HCT116 (cell line): ENCODE data around the gene NOL9. TPM values are rescaled to one million over a fixed set of nuclear protein-coding genes. Genes with fewer than 3 reads are reported as not detected.

Source experiments
- ATAC-seq: fragments of 200-7000 bp; cut with Tn5 transposase; 2 replicates; pipeline ENCODE4 v1.9.1; 2020; ENCODE audit warnings: mild to moderate bottlenecking, moderate library complexity
- BruUV-seq: library from RNA; stranded (reverse); fragments of 400-500 nt; replicated peaks from 2 replicates; lab custom pipeline; 2021; lab: Mats Ljungman, UMichigan
- CTCF ChIA-PET: fragments of 300-600 bp; sonication (Branson Sonifier 250); formaldehyde crosslinking; loops from one replicate; lab custom pipeline; 2021; ENCODE audit warnings: antibody characterized with exemption; lab: Charles Lee
- POLR2A ChIA-PET: fragments of 300-600, 350-600 bp; sonication (Branson Sonifier 250); formaldehyde crosslinking; loops from one replicate; lab custom pipeline; 2021; ENCODE audit warnings: antibody characterized with exemption; lab: Charles Lee
- RAD21 ChIA-PET, 2 experiments: fragments of 300-600 bp; sonication (Branson Sonifier 250); formaldehyde crosslinking; loops; one replicate each; lab custom pipeline; 2023; ENCODE audit warnings: low total read pairs in 2 of 2; ENCODE audit not compliant: uncharacterized antibody in 2 of 2, unreplicated experiment in 2 of 2, low non-redundant PET in 1 of 2; lab: Charles Lee
- DNase-seq: peaks from one replicate; pipeline ENCODE4 v3.0.0-alpha.2; 2010; ENCODE audit warnings: low read depth, low spot score
- H2AFZ ChIP-seq: fragments of 200-600 bp; shearing (Covaris generic), sonication (generic); 2 replicates; pipeline ENCODE4 v1.6.1; 2017; ENCODE audit warnings: low read depth, mixed run types, mixed read lengths, antibody characterized with exemption, low read length; ENCODE audit not compliant: poor library complexity, severe bottlenecking
- H3K27ac ChIP-seq: 2 replicates; pipeline ENCODE4 v1.5.1; 2012; ENCODE audit warnings: low read depth, low read length
- H3K27me3 ChIP-seq: fragments of 200-600 bp; sonication (generic); 2 replicates; pipeline ENCODE4 v1.6.1; 2016; ENCODE audit warnings: mixed run types, low read length, mixed read lengths; ENCODE audit not compliant: insufficient read depth
- H3K36me3 ChIP-seq, 2 experiments: fragments of 200-500 bp in 1 of 2; fragments of 200-600 bp in 1 of 2; sonication (Bioruptor generic) in 1 of 2; sonication (generic) in 1 of 2; 2 replicates each; pipeline versions ENCODE4 v1.5.1 to v1.6.1; 2014 to 2016; ENCODE audit warnings: low read length in 2 of 2, inconsistent platforms in 1 of 2, mixed read lengths in 1 of 2, mixed run types in 1 of 2; ENCODE audit not compliant: insufficient read depth in 2 of 2, control insufficient read depth in 1 of 2
- H3K4me1 ChIP-seq, 2 experiments: fragments of 200-600 bp in 1 of 2; sonication (generic) in 1 of 2; 2 replicates each; pipeline versions ENCODE4 v1.5.1 to v1.6.1; 2012 to 2017; ENCODE audit warnings: low read length in 2 of 2, inconsistent platforms in 1 of 2, mild to moderate bottlenecking in 1 of 2, mixed read lengths in 1 of 2, mixed run types in 1 of 2, moderate library complexity in 1 of 2; ENCODE audit not compliant: insufficient read depth in 2 of 2, control insufficient read depth in 1 of 2
- H3K4me2 ChIP-seq: fragments of 200-600 bp; sonication (generic); 2 replicates; pipeline ENCODE4 v1.6.1; 2017; ENCODE audit warnings: mixed run types, low read length, mixed read lengths
- H3K4me3 ChIP-seq, 2 experiments: fragments of 200-600 bp in 1 of 2; sonication (generic) in 1 of 2; replicated peaks in 1 of 2; 2 replicates each; pipeline ENCODE4 v1.5.1; 2011 to 2016; ENCODE audit warnings: low read length in 2 of 2, control low read depth in 1 of 2, low read depth in 1 of 2, mild to moderate bottlenecking in 1 of 2, mixed read lengths in 1 of 2, mixed run types in 1 of 2
- H3K79me2 ChIP-seq: fragments of 200-600 bp; sonication (generic); 2 replicates; pipeline ENCODE4 v1.6.1; 2017; ENCODE audit warnings: mild to moderate bottlenecking, mixed run types, low read length, moderate library complexity, mixed read lengths; ENCODE audit not compliant: insufficient read depth
- H3K9ac ChIP-seq: fragments of 200-600 bp; sonication (generic); 2 replicates; pipeline ENCODE4 v1.6.1; 2016; ENCODE audit warnings: low read length, mixed read lengths
- H3K9me2 ChIP-seq: fragments of 200-600 bp; sonication (generic), shearing (Covaris generic); 2 replicates; pipeline ENCODE4 v1.6.1; 2017; ENCODE audit warnings: mixed run types, mild to moderate bottlenecking, moderate library complexity; ENCODE audit not compliant: insufficient read depth
- H3K9me3 ChIP-seq, 2 experiments: fragments of 200-500 bp in 1 of 2; fragments of 200-600 bp in 1 of 2; sonication (Bioruptor generic) in 1 of 2; sonication (generic) in 1 of 2; 2 replicates each; pipeline ENCODE4 v1.6.1; 2014 to 2017; ENCODE audit warnings: low read length in 2 of 2, mixed read lengths in 2 of 2, inconsistent platforms in 1 of 2, low read depth in 1 of 2, mild to moderate bottlenecking in 1 of 2, mixed run types in 1 of 2, moderate library complexity in 1 of 2; ENCODE audit not compliant: control insufficient read depth in 1 of 2, insufficient read depth in 1 of 2
- H4K20me1 ChIP-seq: fragments of 200-600 bp; sonication (generic), shearing (Covaris generic); 2 replicates; pipeline ENCODE4 v1.6.1; 2017; ENCODE audit warnings: mixed run types, mild to moderate bottlenecking, moderate library complexity; ENCODE audit not compliant: insufficient read depth
- REST ChIP-seq: IDR thresholded peaks from 2 replicates; pipeline ENCODE4 v1.6.1; 2012; ENCODE audit warnings: low read depth
- YY1 ChIP-seq: IDR thresholded peaks from 2 replicates; pipeline ENCODE4 v1.6.1; 2011; ENCODE audit warnings: low read length, low read depth, moderate library complexity, mild to moderate bottlenecking; ENCODE audit not compliant: insufficient replicate concordance; ENCODE audit errors: extremely low read depth
- intact Hi-C: fragments of 100-400 bp; cut with micrococcal nuclease; formaldehyde crosslinking; loops from 2 replicates; pipeline ENCODE4 v1.10.0; 2022
- total RNA-seq: library from RNA; stranded (reverse); gene quantifications from one replicate; pipeline ENCODE4 v1.2.1, GENCODE V29; 2021; ENCODE audit not compliant: unreplicated experiment

Gene NOL9
- total RNA-seq, 1 experiment from 2014 or later, result 46.4 TPM

- Histone ChIP-seq H3K4me1 (peaks cover 14 to 23% of the 10 kb centered on the region in 2 experiments), H3K9me3 (no peaks in the 10 kb centered on the region), H3K27ac (peak overlapping the region; percentile 48), H3K4me2 (peak overlapping the region; percentile 84), H3K9me2 (no peaks in the 10 kb centered on the region), H3K79me2 (peaks cover 30% of the 10 kb centered on the region), H3K36me3 (peaks cover 0 to 2% of the 10 kb centered on the region in 2 experiments; a peak in 1 of 4 replicates), H4K20me1 (no peaks in the 10 kb centered on the region), H3K27me3 (no peaks in the 10 kb centered on the region), H2AFZ (no peak overlapping the region), H3K4me3 (peak overlapping the region; percentile 79 to 91), H3K9ac (peak overlapping the region; percentile 74)
- BruUV-seq, result no TSS peak
- no peak for DNase-seq
- ChIA-PET CTCF (interaction anchor here (1.4 to 1.7 kb wide), 2 partner anchors 10 to 26 kb away, joined by 3 to 4 read pairs; partner anchors contain the start of gene NOL9), RAD21 (interaction anchor here in 1 of 2 experiments (0.7 kb wide), 1 partner anchor 32 kb away, joined by 5 read pairs; no protein-coding TSS in a partner anchor), POLR2A (interaction anchor here (0.6 to 1.6 kb wide), 6 partner anchors 9 to 46 kb away, joined by 3 to 10 read pairs (median 3); partner anchors contain the start of gene KLHL21)
- TF ChIP-seq REST, result no peak
- TF ChIP-seq YY1, result peak; percentile 38
- intact Hi-C loops, result no loop called here
- peak; percentile 59 for ATAC-seq
These were observed 25.8 kb upstream of the NOL9 start for GRCh38 chr1:6580119-6580592.
